T-helper 17 cell (primary cell): Measurements from ENCODE around the gene RFK. TPM values are rescaled to one million over a fixed set of nuclear protein-coding genes. Genes with fewer than 3 reads are reported as not detected.
A peak's percentile ranks its signal among the peaks of the same experiment; 100 is the strongest.

Experiments
- ATAC-seq: fragments of 150-1000 bp; cut with Tn5 transposase; 2 replicates; pipeline ENCODE4 v1.10.0; 2021; ENCODE audit warnings: mild to moderate bottlenecking, moderate library complexity
- DNase-seq, 3 donors: peaks; one replicate each; pipeline versions ENCODE4 v3.0.0 to v3.0.0-alpha.2; 2020 to 2021
- H3K9me3 ChIP-seq: one replicate; pipeline ENCODE4 v1.7.0; 2013; ENCODE audit warnings: low read length, mild to moderate bottlenecking; ENCODE audit not compliant: control insufficient read depth, poor library complexity, severe bottlenecking
- H3K27ac Mint-ChIP-seq: one replicate; pipeline ENCODE4 v1.8.0; 2022; ENCODE audit warnings: mild to moderate bottlenecking, moderate library complexity, mixed read lengths
- H3K27me3 Mint-ChIP-seq: one replicate; pipeline ENCODE4 v1.8.0; 2022; ENCODE audit warnings: mixed read lengths
- H3K36me3 Mint-ChIP-seq: one replicate; pipeline ENCODE4 v1.8.0; 2022; ENCODE audit warnings: low read depth, mixed read lengths
- H3K4me1 Mint-ChIP-seq: one replicate; pipeline ENCODE4 v1.8.0; 2022; ENCODE audit warnings: mild to moderate bottlenecking, mixed read lengths
- H3K4me3 Mint-ChIP-seq: one replicate; pipeline ENCODE4 v1.8.0; 2022; ENCODE audit warnings: mild to moderate bottlenecking, moderate library complexity, mixed read lengths
- total RNA-seq, 4 donors: library from RNA in 2 of 4; stranded (reverse) in 2 of 4; gene quantifications; one replicate each; pipeline ENCODE4 v1.2.3 and lab custom pipeline; 2022 to 2026

Gene RFK
- total RNA-seq, 2 donors from 2014 or later: 8.9 to 9.8 TPM

DNA sequence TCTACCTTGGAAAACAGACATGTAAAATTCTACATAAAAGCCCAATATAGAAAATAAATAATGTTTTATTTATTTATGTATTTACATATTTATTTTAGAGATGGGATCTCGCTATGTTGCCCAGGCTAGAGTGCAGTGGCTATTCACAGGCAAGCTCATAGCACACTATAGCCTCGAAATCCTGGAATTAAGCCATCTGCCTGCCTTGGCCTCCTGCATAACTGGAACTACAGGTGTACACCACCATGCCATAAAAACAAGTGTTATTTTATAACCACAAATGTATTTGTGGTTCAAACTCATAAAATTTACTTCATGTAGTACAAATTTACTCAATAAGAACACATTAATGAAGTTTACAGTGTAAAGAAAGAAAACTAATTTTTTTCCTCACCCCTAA is 7.0 kb upstream of the RFK start:
- H3K9me3 ChIP-seq: no peaks in the 10 kb centered on the region
- Mint-ChIP-seq H3K4me3 (no peak overlapping the region), H3K27me3 (no peaks in the 10 kb centered on the region), H3K36me3 (peaks cover 3% of the 10 kb centered on the region), H3K4me1 (peaks cover 23% of the 10 kb centered on the region), H3K27ac (no peak overlapping the region)
- no peak for ATAC-seq
- no peak for DNase-seq

GRCh38 chr9:76400534-76401096 is 6.4 kb upstream of the RFK start:
- no peaks in the 10 kb centered on the region for H3K9me3 ChIP-seq
- Mint-ChIP-seq H3K27ac (no peak overlapping the region), H3K4me3 (peak overlapping the region; percentile 43), H3K4me1 (peaks cover 23% of the 10 kb centered on the region), H3K36me3 (peaks cover 3% of the 10 kb centered on the region), H3K27me3 (no peaks in the 10 kb centered on the region)
- ATAC-seq (no peak), DNase-seq (no peak)

DNA sequence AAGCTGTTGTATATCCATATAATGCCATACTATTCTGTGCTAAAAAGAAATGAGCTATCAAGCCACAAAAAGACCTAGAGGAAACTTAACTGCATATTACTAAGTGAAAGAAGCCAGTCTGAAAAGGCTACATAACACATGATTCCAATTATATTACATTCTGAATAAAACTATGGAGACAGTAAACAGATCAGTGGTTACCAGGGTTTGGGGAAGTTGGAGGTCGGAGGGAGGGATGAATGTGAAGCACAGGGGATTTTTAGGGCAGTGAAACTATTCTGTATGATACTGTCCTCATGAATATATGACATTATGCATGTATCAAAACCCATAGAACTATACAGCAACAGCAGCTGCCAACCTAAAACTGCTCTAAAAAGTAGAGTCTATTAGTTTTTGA is 5.6 kb upstream of the RFK start:
- no peak overlapping the region for H3K4me3 Mint-ChIP-seq
- no peak for ATAC-seq

DNA sequence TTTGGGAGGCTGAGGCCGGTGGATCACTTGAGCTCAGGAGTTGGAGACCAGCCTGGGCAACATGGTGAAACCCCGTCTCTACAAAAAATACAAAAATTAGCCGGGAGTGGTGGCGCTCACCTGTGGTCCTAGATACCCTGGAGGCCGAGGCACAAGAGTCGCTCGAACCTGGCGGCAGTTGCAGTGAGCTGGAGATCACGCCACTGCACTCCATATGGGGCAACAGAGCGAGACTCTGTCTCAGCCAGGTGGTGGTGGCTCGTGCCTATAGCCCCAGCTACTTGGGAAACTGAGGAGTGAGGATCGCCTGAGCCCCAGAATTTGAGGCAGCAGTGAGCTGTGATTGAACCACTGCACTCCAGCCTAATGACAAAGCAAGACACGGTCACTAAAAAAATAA is 2.4 kb upstream of the RFK start:
- H3K9me3 ChIP-seq: no peaks in the 10 kb centered on the region
- peaks cover 3% of the 10 kb centered on the region for H3K36me3 Mint-ChIP-seq
- DNase-seq (no peak), ATAC-seq (no peak)
- H3K27me3 Mint-ChIP-seq: no peaks in the 10 kb centered on the region
- H3K4me3 Mint-ChIP-seq: no peak overlapping the region
- H3K4me1 Mint-ChIP-seq: peaks cover 20% of the 10 kb centered on the region
- H3K27ac Mint-ChIP-seq: no peak overlapping the region

More for the DNA sequence above, 5.6 kb upstream of the RFK start:
- peaks cover 3% of the 10 kb centered on the region for H3K36me3 Mint-ChIP-seq
- no peaks in the 10 kb centered on the region for H3K27me3 Mint-ChIP-seq
- H3K9me3 ChIP-seq: no peaks in the 10 kb centered on the region
- peaks cover 24% of the 10 kb centered on the region for H3K4me1 Mint-ChIP-seq
- H3K27ac Mint-ChIP-seq: no peak overlapping the region
- DNase-seq: no peak

GRCh38 chr9:76396144-76396543 is 1.9 kb upstream of the RFK start:
- peak overlapping the region; percentile 98 for H3K27ac Mint-ChIP-seq
- DNase-seq: no peak
- peaks cover 3% of the 10 kb centered on the region for H3K36me3 Mint-ChIP-seq
- no peaks in the 10 kb centered on the region for H3K9me3 ChIP-seq
- ATAC-seq: no peak
- peaks cover 20% of the 10 kb centered on the region for H3K4me1 Mint-ChIP-seq
- H3K4me3 Mint-ChIP-seq: no peak overlapping the region
- no peaks in the 10 kb centered on the region for H3K27me3 Mint-ChIP-seq

DNA sequence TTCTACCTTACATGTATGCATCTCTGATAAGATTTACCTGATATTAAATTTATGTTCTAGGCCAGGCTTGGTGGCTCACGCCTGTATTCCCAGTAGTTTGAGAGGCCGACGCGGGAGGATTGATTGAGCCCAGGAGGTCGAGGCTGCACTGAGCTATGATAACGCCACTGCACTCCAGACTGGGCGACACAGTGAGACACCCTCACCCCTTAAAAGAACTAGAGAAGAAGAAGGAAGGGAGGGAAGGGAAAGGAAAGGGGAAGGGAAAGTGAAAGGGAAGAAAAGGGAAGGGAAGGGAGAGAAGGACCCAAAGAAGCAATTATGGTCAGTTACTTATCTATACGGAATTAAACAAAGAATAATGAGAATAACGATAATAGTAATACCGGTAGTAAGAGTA is 1.2 kb upstream of the RFK start:
- DNase-seq (no peak), ATAC-seq (no peak)
- no peaks in the 10 kb centered on the region for H3K9me3 ChIP-seq
- H3K27me3 Mint-ChIP-seq: no peaks in the 10 kb centered on the region
- H3K4me1 Mint-ChIP-seq: peaks cover 16% of the 10 kb centered on the region
- H3K27ac Mint-ChIP-seq: peak overlapping the region; percentile 98
- peak overlapping the region; percentile 100 for H3K4me3 Mint-ChIP-seq
- peaks cover 2% of the 10 kb centered on the region for H3K36me3 Mint-ChIP-seq

- DNase-seq (peak; percentile 19 to 47 (median 22)), ATAC-seq (peak; percentile 70)
- H3K9me3 ChIP-seq: no peaks in the 10 kb centered on the region
- Mint-ChIP-seq H3K4me3 (peak overlapping the region; percentile 100), H3K4me1 (peaks cover 13% of the 10 kb centered on the region), H3K27ac (peak overlapping the region; percentile 98), H3K36me3 (no peaks in the 10 kb centered on the region), H3K27me3 (no peaks in the 10 kb centered on the region)
Observed at GRCh38 chr9:76394960-76395252, 680 bp upstream of the RFK start.

- Mint-ChIP-seq H3K27me3 (no peaks in the 10 kb centered on the region), H3K4me1 (peaks cover 15% of the 10 kb centered on the region), H3K27ac (no peak overlapping the region), H3K36me3 (peaks cover 3% of the 10 kb centered on the region), H3K4me3 (no peak overlapping the region)
- no peaks in the 10 kb centered on the region for H3K9me3 ChIP-seq
- ATAC-seq (no peak), DNase-seq (no peak)
Observed at GRCh38 chr9:76390656-76391055, 3.6 kb downstream of the RFK start.

DNA sequence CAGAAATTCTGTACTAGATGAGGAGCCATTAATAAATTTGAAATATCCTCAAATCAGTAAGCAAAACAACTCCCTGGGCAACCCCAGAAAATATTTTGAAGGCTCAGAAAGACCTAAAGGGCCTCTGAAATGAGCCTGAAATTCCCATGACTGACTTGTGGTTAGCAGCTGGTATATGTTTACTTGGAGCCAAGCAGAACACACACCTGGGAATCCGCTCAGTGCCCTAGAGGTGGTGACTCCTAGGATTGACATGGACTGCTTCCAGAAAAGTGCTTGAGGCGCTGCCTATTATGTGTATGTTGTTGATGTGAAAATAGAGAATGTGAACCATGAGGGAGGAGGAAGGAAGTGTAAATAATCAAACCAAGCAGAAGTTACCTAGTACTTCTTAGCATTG is 14.7 kb downstream of the RFK start:
- DNase-seq (no peak), ATAC-seq (no peak)
- H3K4me1 Mint-ChIP-seq: peaks cover 2% of the 10 kb centered on the region
- H3K4me3 Mint-ChIP-seq: no peak overlapping the region
- no peaks in the 10 kb centered on the region for H3K9me3 ChIP-seq
- peaks cover 2% of the 10 kb centered on the region for H3K36me3 Mint-ChIP-seq
- no peaks in the 10 kb centered on the region for H3K27me3 Mint-ChIP-seq
- peak overlapping the region; percentile 60 for H3K27ac Mint-ChIP-seq

DNA sequence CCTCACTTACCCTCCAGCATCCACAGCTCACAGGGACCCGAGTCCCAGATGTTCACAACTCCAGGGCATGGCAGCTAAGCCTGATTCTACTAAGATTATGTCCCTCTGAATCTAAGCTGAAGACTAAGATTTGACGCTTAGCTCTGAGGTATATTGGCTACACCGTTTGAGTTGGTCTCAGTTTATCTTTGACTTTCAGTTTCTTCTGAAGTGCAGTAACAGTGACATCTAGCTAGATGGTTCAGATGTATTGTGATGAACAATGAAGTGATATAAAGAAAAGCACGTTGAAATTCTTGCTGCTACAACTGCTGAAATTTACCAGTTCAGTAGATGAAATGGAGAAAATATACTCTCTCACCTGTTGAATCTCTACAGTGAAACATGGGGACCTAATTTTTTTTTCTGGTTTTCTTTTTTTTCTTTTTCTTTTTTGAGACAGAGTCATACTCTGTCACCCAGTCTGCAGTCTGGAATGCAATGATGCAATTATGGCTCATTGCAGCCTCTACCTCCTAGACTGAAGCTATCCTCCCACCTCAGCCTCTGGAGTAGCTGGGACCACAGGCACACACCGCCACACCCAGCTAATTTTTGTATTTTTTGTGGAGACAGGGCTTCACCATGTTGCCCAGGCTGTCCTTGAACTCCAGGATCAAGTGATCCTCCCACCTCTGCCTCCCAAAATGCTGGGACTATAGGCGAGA is 15.7 kb downstream of the RFK start:
- ATAC-seq (no peak), DNase-seq (no peak)
- H3K9me3 ChIP-seq: no peaks in the 10 kb centered on the region
- Mint-ChIP-seq H3K4me3 (no peak overlapping the region), H3K27ac (no peak overlapping the region), H3K4me1 (peaks cover 2% of the 10 kb centered on the region), H3K36me3 (peaks cover 2% of the 10 kb centered on the region), H3K27me3 (no peaks in the 10 kb centered on the region)

DNA sequence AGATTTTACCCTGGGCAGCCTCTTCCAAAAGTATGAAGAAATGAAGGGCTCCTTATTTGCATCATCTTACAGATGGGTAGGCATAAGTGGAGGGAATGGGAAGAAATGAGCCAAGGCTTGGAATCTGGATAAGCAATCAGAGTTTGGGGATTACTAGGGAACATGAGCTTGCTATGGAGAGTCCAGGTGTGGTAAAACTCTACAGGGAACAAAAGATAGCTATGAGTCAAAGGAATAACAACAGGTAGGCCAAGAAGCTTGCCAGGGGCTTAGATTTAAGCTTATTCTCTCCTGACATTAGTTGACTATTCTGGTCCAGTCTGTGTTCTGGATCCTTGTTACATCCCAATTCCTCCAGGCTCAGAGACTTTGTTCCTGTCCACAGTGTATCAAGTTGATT is 16.4 kb downstream of the RFK start:
- H3K36me3 Mint-ChIP-seq: peaks cover 2% of the 10 kb centered on the region
- no peaks in the 10 kb centered on the region for H3K27me3 Mint-ChIP-seq
- DNase-seq: no peak
- no peak for ATAC-seq
- no peak overlapping the region for H3K27ac Mint-ChIP-seq
- H3K4me1 Mint-ChIP-seq: peaks cover 6% of the 10 kb centered on the region
- H3K9me3 ChIP-seq: no peaks in the 10 kb centered on the region
- no peak overlapping the region for H3K4me3 Mint-ChIP-seq

DNA sequence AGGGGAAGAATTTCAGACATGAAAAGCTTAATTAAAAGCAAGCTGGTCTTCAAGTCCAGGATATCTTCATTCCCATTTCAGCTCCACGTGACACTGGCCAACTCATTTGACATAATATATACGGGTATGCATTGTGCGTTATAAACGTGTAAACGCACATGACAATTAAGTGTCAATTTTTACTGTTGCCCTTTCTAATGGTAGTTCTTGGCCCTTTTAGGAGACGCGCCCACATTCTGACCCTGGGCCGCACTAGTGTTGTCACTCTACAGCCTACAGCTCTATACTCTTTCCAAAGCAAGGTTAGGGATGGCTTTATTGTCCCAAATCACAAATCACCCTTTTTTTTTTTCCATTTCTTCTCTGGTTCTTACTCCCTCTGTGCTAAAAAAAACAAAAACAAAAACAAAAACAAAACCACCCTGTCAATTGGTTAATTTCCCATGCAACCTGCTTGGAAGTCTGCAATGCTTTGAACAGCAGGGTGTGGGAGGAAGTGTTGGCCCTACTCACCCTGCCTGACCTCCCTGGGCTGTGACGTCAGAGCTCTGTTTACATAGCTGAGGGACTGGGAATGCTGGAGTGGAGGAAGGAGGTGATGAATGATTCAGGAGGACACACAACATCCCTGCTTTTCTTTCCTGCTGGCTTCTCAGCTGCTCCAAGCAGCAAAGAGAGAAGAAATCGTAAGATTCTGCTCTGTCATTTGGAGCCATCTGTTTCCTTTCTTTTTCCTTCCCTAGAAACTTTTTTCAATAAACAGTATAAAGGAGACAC is 19.3 kb downstream of the RFK start:
- Mint-ChIP-seq H3K27ac (no peak overlapping the region), H3K36me3 (peaks cover 2% of the 10 kb centered on the region), H3K4me1 (peaks cover 5% of the 10 kb centered on the region), H3K4me3 (no peak overlapping the region), H3K27me3 (no peaks in the 10 kb centered on the region)
- DNase-seq: no peak
- ATAC-seq: no peak
- no peaks in the 10 kb centered on the region for H3K9me3 ChIP-seq

DNA sequence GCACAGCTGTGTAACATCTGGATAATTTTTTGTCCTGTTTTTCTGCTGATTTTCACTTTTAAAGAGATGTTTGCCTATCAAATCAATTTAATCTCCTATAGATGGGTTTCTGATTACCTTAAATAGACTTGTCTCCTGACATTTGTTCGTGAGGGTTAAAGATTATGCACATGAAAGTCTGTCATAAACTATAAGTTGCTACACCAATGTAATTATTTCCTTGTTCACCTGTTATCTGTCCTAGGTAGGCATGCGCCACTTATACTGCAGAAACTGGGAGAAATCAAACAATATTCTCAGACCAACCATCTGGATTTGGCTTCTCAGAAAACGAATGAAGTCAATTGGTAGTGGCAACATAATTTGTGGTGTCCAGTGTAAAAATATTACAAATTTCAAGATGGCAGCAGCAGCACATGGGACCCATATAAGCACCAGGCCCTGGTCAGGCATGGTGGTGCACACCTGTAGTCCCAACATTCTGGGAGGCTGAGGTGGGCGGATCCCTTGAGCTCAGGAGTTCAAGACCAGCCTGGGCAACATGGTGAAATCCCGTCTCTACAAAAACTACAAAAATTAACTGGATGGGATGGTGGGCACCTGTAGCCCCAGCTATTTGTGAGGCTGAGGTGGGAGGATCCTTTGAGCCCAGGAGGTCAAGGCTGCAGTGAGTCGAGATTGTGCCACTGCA is 20.3 kb downstream of the RFK start:
- no peak overlapping the region for H3K4me3 Mint-ChIP-seq
- peaks cover 5% of the 10 kb centered on the region for H3K4me1 Mint-ChIP-seq
- H3K9me3 ChIP-seq: no peaks in the 10 kb centered on the region
- ATAC-seq (no peak), DNase-seq (no peak)
- no peaks in the 10 kb centered on the region for H3K36me3 Mint-ChIP-seq
- peaks cover 4% of the 10 kb centered on the region for H3K27me3 Mint-ChIP-seq
- no peak overlapping the region for H3K27ac Mint-ChIP-seq
